ENCODE data around the gene ERMARD.
"Not testable (repeated sequence)": the region's sequence is repeated elsewhere in the genome, so short reads cannot be mapped to it uniquely, and the experiment has no call there.

ERMARD gene

GRCh38 chr6:169755162-169755561, 3.7 kb downstream of the ERMARD start:
- peaks cover 14 to 19% (median 17%) of the 10 kb centered on the region in 10 experiments for H3K4me1 ChIP-seq
- no peak overlapping the region for H3K27ac ChIP-seq
- no peaks in the 10 kb centered on the region for H3K27me3 ChIP-seq
- H4K20me1 ChIP-seq: no peaks in the 10 kb centered on the region
- no peak for TF ChIP-seq Cebpa-rat (IDR thresholded peaks at IDR 0.05)
- peaks cover 33 to 49% (median 42%) of the 10 kb centered on the region in 11 experiments for H3K36me3 ChIP-seq
- H3K4me3 ChIP-seq: no peak overlapping the region
- H3K4me2 ChIP-seq: no peak overlapping the region
- H3K9me3 ChIP-seq (replicated peaks in 1 of 11): no peaks in the 10 kb centered on the region
- no peak overlapping the region for H3K9ac ChIP-seq

GRCh38 chr6:169763308-169763707, 11.9 kb downstream of the ERMARD start:
- Histone ChIP-seq H3K9me3 (replicated peaks in 1 of 11) (no peaks in the 10 kb centered on the region), H3K4me3 (no peak overlapping the region), H4K20me1 (no peaks in the 10 kb centered on the region; a peak in 1 of 22 replicates), H3K27me3 (no peaks in the 10 kb centered on the region), H3K4me2 (no peak overlapping the region), H3K27ac (no peak overlapping the region), H3K4me1 (no peaks in the 10 kb centered on the region; a peak in 1 of 20 replicates), H3K9ac (no peak overlapping the region; a peak in 1 of 22 replicates), H3K36me3 (peaks cover 78 to 100% (median 93%) of the 10 kb centered on the region in 11 experiments)
- no peak for TF ChIP-seq Cebpa-rat (IDR thresholded peaks at IDR 0.05)

GRCh38 chr6:169763881-169764280, 12.5 kb downstream of the ERMARD start:
- Histone ChIP-seq H3K36me3 (peaks cover 78 to 100% (median 94%) of the 10 kb centered on the region in 11 experiments), H3K27me3 (no peaks in the 10 kb centered on the region), H3K4me2 (no peak overlapping the region), H3K4me1 (no peaks in the 10 kb centered on the region; a peak in 1 of 20 replicates), H3K9ac (no peak overlapping the region), H3K4me3 (no peak overlapping the region), H3K27ac (no peak overlapping the region; a peak in 1 of 22 replicates), H4K20me1 (no peaks in the 10 kb centered on the region; a peak in 1 of 22 replicates), H3K9me3 (replicated peaks in 1 of 11) (no peaks in the 10 kb centered on the region)
- TF ChIP-seq Cebpa-rat (IDR thresholded peaks at IDR 0.05): no peak

- H3K27me3 ChIP-seq; H4K20me1 ChIP-seq; H3K4me1 ChIP-seq; H3K4me3 ChIP-seq; H3K9ac ChIP-seq; H3K4me2 ChIP-seq; H3K27ac ChIP-seq; H3K9me3 ChIP-seq (replicated peaks in 1 of 11): not testable (repeated sequence)
- peak in 2 of 11 experiments; percentile 43 to 67; a peak in 5 of 22 replicates for TF ChIP-seq Cebpa-rat (IDR thresholded peaks at IDR 0.05)
- H3K36me3 ChIP-seq: peaks cover 66 to 94% (median 83%) of the 10 kb centered on the region in 11 experiments
Measured at GRCh38 chr6:169765789-169766188, 14.4 kb downstream of the ERMARD start.

- TF ChIP-seq Cebpa-rat (IDR thresholded peaks at IDR 0.05): no peak; a peak in 1 of 22 replicates
Measured at GRCh38 chr6:169766232-169766631, 14.8 kb downstream of the ERMARD start.

GRCh38 chr6:169766921-169767736, 15.7 kb downstream of the ERMARD start:
- Histone ChIP-seq H3K9ac (no peak overlapping the region), H3K4me1 (no peaks in the 10 kb centered on the region; a peak in 1 of 20 replicates), H3K9me3 (replicated peaks in 1 of 11) (no peaks in the 10 kb centered on the region), H3K4me3 (no peak overlapping the region), H4K20me1 (no peaks in the 10 kb centered on the region; a peak in 1 of 22 replicates), H3K4me2 (no peak overlapping the region), H3K36me3 (peaks cover 62 to 94% (median 79%) of the 10 kb centered on the region in 11 experiments), H3K27ac (no peak overlapping the region), H3K27me3 (no peaks in the 10 kb centered on the region)
- no peak for TF ChIP-seq Cebpa-rat (IDR thresholded peaks at IDR 0.05)

More at GRCh38 chr6:169766232-169766631, 14.8 kb downstream of the ERMARD start:
- H3K4me1 ChIP-seq: no peaks in the 10 kb centered on the region; a peak in 1 of 20 replicates
- H4K20me1 ChIP-seq: no peaks in the 10 kb centered on the region; a peak in 1 of 22 replicates
- no peak overlapping the region for H3K4me3 ChIP-seq
- H3K27me3 ChIP-seq: no peaks in the 10 kb centered on the region
- H3K4me2 ChIP-seq: no peak overlapping the region
- H3K9ac ChIP-seq: no peak overlapping the region; a peak in 1 of 22 replicates
- no peak overlapping the region; a peak in 1 of 22 replicates for H3K27ac ChIP-seq
- no peaks in the 10 kb centered on the region for H3K9me3 ChIP-seq (replicated peaks in 1 of 11)
- H3K36me3 ChIP-seq: peaks cover 62 to 94% (median 79%) of the 10 kb centered on the region in 11 experiments

- peaks cover 0 to 6% (median 0%) of the 10 kb centered on the region in 11 experiments; a peak in 2 of 22 replicates for H4K20me1 ChIP-seq
- peaks cover 37 to 81% (median 63%) of the 10 kb centered on the region in 11 experiments for H3K36me3 ChIP-seq
- H3K9ac ChIP-seq: no peak overlapping the region
- no peak for TF ChIP-seq Cebpa-rat (IDR thresholded peaks at IDR 0.05)
- H3K27ac ChIP-seq: no peak overlapping the region
- H3K27me3 ChIP-seq: no peaks in the 10 kb centered on the region
- H3K9me3 ChIP-seq (replicated peaks in 1 of 11): no peaks in the 10 kb centered on the region
- no peaks in the 10 kb centered on the region for H3K4me1 ChIP-seq
- H3K4me3 ChIP-seq: no peak overlapping the region
- H3K4me2 ChIP-seq: no peak overlapping the region
Measured at GRCh38 chr6:169774347-169774746, 22.9 kb downstream of the ERMARD start.

GRCh38 chr6:169775321-169775720, 23.9 kb downstream of the ERMARD start:
- Histone ChIP-seq H3K4me1 (peaks cover 0 to under 1% (median 0%) of the 10 kb centered on the region in 10 experiments; a peak in 2 of 20 replicates), H3K9ac (no peak overlapping the region), H3K4me2 (no peak overlapping the region), H3K27ac (no peak overlapping the region), H4K20me1 (peaks cover 0 to 6% (median 0%) of the 10 kb centered on the region in 11 experiments; a peak in 2 of 22 replicates), H3K27me3 (no peaks in the 10 kb centered on the region), H3K4me3 (no peak overlapping the region), H3K36me3 (peaks cover 32 to 86% (median 65%) of the 10 kb centered on the region in 11 experiments), H3K9me3 (replicated peaks in 1 of 11) (no peaks in the 10 kb centered on the region)
- TF ChIP-seq Cebpa-rat (IDR thresholded peaks at IDR 0.05): no peak

GRCh38 chr6:169776379-169776778, 25.0 kb downstream of the ERMARD start:
- Histone ChIP-seq H3K4me3 (no peak overlapping the region), H3K9ac (no peak overlapping the region), H3K4me2 (no peak overlapping the region), H3K36me3 (peaks cover 38 to 89% (median 63%) of the 10 kb centered on the region in 11 experiments), H3K9me3 (replicated peaks in 1 of 11) (peaks cover 0 to 6% (median 2%) of the 10 kb centered on the region in 11 experiments; a peak in 10 of 22 replicates), H3K4me1 (peaks cover 0 to 5% (median 0%) of the 10 kb centered on the region in 10 experiments; a peak in 2 of 20 replicates), H4K20me1 (peaks cover 0 to 6% (median 0%) of the 10 kb centered on the region in 11 experiments; a peak in 2 of 22 replicates), H3K27me3 (no peaks in the 10 kb centered on the region), H3K27ac (no peak overlapping the region)
- TF ChIP-seq Cebpa-rat (IDR thresholded peaks at IDR 0.05): no peak
